IPS-NIHi11 (cell line): Measurements from ENCODE around the gene SASH3.

ENCODE experiments used
- DNase-seq: peaks from one replicate; pipeline ENCODE4 v3.0.0; 2012; ENCODE audit warnings: mixed read lengths, low spot score

The SASH3 gene

GRCh38 chrX:129808829-129809796 lies 29.4 kb downstream of the SASH3 start:
- DNase-seq = no peak

GRCh38 chrX:129813662-129814368 lies 34.1 kb downstream of the SASH3 start:
- no peak for DNase-seq

- DNase-seq = no peak
These were observed 38.4 kb downstream of the SASH3 start for GRCh38 chrX:129818123-129818522.

GRCh38 chrX:129823115-129823514 lies 43.4 kb downstream of the SASH3 start:
- peak; percentile 38 for DNase-seq

GRCh38 chrX:129823522-129823921 lies 43.8 kb downstream of the SASH3 start:
- no peak for DNase-seq

GRCh38 chrX:129824620-129825019 lies 44.9 kb downstream of the SASH3 start:
- no peak for DNase-seq

GRCh38 chrX:129825746-129826505 lies 46.2 kb downstream of the SASH3 start:
- DNase-seq = no peak

GRCh38 chrX:129830494-129830893 lies 50.7 kb downstream of the SASH3 start:
- no peak for DNase-seq

- DNase-seq = no peak
These were observed 51.5 kb downstream of the SASH3 start for GRCh38 chrX:129831091-129831885.

- DNase-seq = no peak
These were observed 53.6 kb downstream of the SASH3 start for GRCh38 chrX:129833153-129833990.

- DNase-seq = no peak
These were observed 57.1 kb downstream of the SASH3 start for GRCh38 chrX:129836827-129837226.

GRCh38 chrX:129840344-129840743 lies 60.6 kb downstream of the SASH3 start:
- no peak for DNase-seq

GRCh38 chrX:129842510-129843208 lies 62.9 kb downstream of the SASH3 start:
- peak; percentile 3 for DNase-seq

- DNase-seq = peak; percentile 26
These were observed 63.4 kb downstream of the SASH3 start for GRCh38 chrX:129843209-129843458.

- DNase-seq = peak; percentile 90
These were observed 63.9 kb downstream of the SASH3 start, which contains the start of gene ZDHHC9 for GRCh38 chrX:129843459-129844306. ZDHHC9 (minus strand) TSS chrX:129843886; CDS start chrX:129841945, 1,941 bp downstream.
